HepG2 (cell line): ENCODE measurements around the gene KLHL21. TPM values are rescaled to one million over a fixed set of nuclear protein-coding genes. Genes with fewer than 3 reads are reported as not detected.
A peak's percentile ranks its signal among the peaks of the same experiment; 100 is the strongest.

ENCODE experiments used
- ARNT2 ChIP-seq: sonication (generic); formaldehyde crosslinking; IDR thresholded peaks from 2 replicates; pipeline ENCODE4 v1.8.0; 2022; ENCODE audit warnings: mild to moderate bottlenecking, low read depth, missing genetic modification reagents, moderate library complexity
- HINFP ChIP-seq: sonication (generic); formaldehyde crosslinking; IDR thresholded peaks from 2 replicates; pipeline ENCODE4 v1.4.0; 2020; ENCODE audit warnings: low read depth, mild to moderate bottlenecking, missing genetic modification reagents
- KLF6 ChIP-seq: IDR thresholded peaks from 2 replicates; pipeline ENCODE4 v1.8.0; 2016; ENCODE audit warnings: missing biosample characterization, missing genetic modification reagents
- KLF9 ChIP-seq: IDR thresholded peaks from 2 replicates; pipeline ENCODE4 v1.6.1; 2016; ENCODE audit warnings: low read depth
- MBD4 ChIP-seq: IDR thresholded peaks from 2 replicates; pipeline ENCODE4 v1.6.1; 2012; ENCODE audit warnings: low read length, inconsistent platforms, borderline replicate concordance
- MXI1 ChIP-seq: IDR thresholded peaks from 3 replicates; pipeline ENCODE4 v1.6.1; 2012; ENCODE audit warnings: low read depth, low read length, inconsistent platforms, borderline replicate concordance
- NKX3-1 ChIP-seq: sonication (generic); formaldehyde crosslinking; IDR thresholded peaks from 2 replicates; pipeline ENCODE4 v1.5.0; 2020; ENCODE audit warnings: missing genetic modification reagents
- THRA ChIP-seq: sonication (generic); formaldehyde crosslinking; IDR thresholded peaks from 2 replicates; pipeline ENCODE4 v1.4.0; 2020; ENCODE audit warnings: missing genetic modification reagents, borderline replicate concordance
- ZBTB14 ChIP-seq: sonication (generic); formaldehyde crosslinking; IDR thresholded peaks from 2 replicates; pipeline ENCODE4 v1.4.0; 2020; ENCODE audit warnings: missing genetic modification reagents
- ZBTB26 ChIP-seq: IDR thresholded peaks from 2 replicates; pipeline ENCODE4 v1.6.1; 2016; ENCODE audit warnings: missing compliant biosample characterization, missing genetic modification reagents, borderline replicate concordance
- ZNF407 ChIP-seq: sonication (generic); formaldehyde crosslinking; IDR thresholded peaks from one replicate; pipeline ENCODE4 v1.5.1; 2020; ENCODE audit warnings: mild to moderate bottlenecking, missing genetic modification reagents; ENCODE audit errors: not compliant biosample characterization
- ZNF788 ChIP-seq: sonication (generic); formaldehyde crosslinking; IDR thresholded peaks from 2 replicates; pipeline ENCODE4 v1.5.0; 2020; ENCODE audit warnings: mild to moderate bottlenecking, missing genetic modification reagents, borderline replicate concordance
- polyA plus RNA-seq, 8 experiments: library from polyadenylated mRNA; depleted of rRNA in 3 of 8; stranded (reverse) in 7 of 8; unstranded in 1 of 8; fragments of >200 nt; fragmentation: Illumina TruSeq in 4 of 8; extraction: Trizol in 4 of 8; gene quantifications; 2 replicates each; pipeline versions ENCODE4 v1.2.1 to v1.2.3, GENCODE V29; 2011 to 2016; ENCODE audit warnings: low read depth in 4 of 8, missing spikeins in 1 of 8, mixed read lengths in 1 of 8; ENCODE audit not compliant: insufficient read depth in 1 of 8
- total RNA-seq, 5 experiments: library from RNA; depleted of rRNA; stranded (reverse); fragments of >200 nt; fragmentation: Illumina TruSeq; extraction: Trizol; gene quantifications; 2 replicates each; pipeline ENCODE4 v1.2.3, GENCODE V29; 2016; ENCODE audit warnings: low read depth in 1 of 5
- TF ChIP-seq, protein P1 (sequence below): fragments of 450-650 bp; IDR thresholded peaks from 2 replicates; pipeline ENCODE4 v1.6.1; 2016

The KLHL21 gene
- total and polyA plus RNA-seq, 2 of the 13 experiments (the other 11 are each of a cell fraction or from before 2014, with no cell fraction given) = 14.8 to 25.0 TPM

DNA sequence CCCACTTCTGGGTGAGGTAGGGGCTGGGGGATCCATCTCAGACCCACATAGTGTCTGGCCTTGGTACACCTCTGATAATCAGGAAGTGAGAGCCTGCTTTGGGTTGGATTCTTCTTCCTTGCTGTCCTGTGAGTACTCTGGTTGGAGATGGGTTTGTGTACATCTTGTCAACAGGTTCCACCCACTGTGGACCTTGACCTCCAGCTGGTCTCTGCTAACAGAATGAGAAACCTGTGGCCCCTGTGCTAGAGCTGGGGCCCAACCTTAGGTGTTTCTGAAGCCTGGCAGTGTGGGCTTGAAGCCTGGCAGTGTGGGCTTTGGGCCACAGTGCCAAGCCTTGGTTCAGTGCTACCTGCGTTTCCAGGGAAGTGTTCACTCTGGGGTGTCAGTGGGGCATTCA lies 20.3 kb downstream of the KLHL21 start (continued):
- TF ChIP-seq ZBTB26 (CRISPR knock-in tag) (no peak), ZNF407 (CRISPR knock-in tag) (no peak), ZBTB14 (no peak), NKX3-1 (no peak), MBD4 (no peak), HINFP (CRISPR knock-in tag) (no peak), KLF6 (CRISPR knock-in tag) (0 out of 2 replicates have a peak, but pooled peaks have one; percentile 51), THRA (CRISPR knock-in tag) (0 out of 2 replicates have a peak, but pooled peaks have one; percentile 70), MXI1 (peak; percentile 80; the same call in 1 of the 3 replicates), KLF9 (CRISPR knock-in tag) (peak; percentile 94; the same call in 1 of the 2 replicates), ZNF788 (peak; percentile 88), ARNT2 (CRISPR knock-in tag) (no peak)
- TF ChIP-seq, protein P1, sequence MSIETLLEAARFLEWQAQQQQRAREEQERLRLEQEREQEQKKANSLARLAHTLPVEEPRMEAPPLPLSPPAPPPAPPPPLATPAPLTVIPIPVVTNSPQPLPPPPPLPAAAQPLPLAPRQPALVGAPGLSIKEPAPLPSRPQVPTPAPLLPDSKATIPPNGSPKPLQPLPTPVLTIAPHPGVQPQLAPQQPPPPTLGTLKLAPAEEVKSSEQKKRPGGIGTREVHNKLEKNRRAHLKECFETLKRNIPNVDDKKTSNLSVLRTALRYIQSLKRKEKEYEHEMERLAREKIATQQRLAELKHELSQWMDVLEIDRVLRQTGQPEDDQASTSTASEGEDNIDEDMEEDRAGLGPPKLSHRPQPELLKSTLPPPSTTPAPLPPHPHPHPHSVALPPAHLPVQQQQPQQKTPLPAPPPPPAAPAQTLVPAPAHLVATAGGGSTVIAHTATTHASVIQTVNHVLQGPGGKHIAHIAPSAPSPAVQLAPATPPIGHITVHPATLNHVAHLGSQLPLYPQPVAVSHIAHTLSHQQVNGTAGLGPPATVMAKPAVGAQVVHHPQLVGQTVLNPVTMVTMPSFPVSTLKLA = 0 out of 2 replicates have a peak, but pooled peaks have one; percentile 15
